K562 (cell line): Measurements from ENCODE around the gene PTRH1. TPM values are rescaled to one million over a fixed set of nuclear protein-coding genes. Genes with fewer than 3 reads are reported as not detected.

Source experiments
- ATAC-seq: fragments of 200-7000 bp; cut with Tn5 transposase; 3 replicates; pipeline ENCODE4 v1.9.1; 2020; ENCODE audit warnings: moderate library complexity
- BruUV-seq: library from RNA; stranded (reverse); fragments of 400-500 nt; replicated peaks from 2 replicates; lab custom pipeline; 2021; lab: Mats Ljungman, UMichigan
- CTCF ChIA-PET: fragments of 300-600 bp; formaldehyde crosslinking; extraction: SDS; loops from one replicate; lab custom pipeline; 2021; ENCODE audit warnings: low intra/inter-chr PET ratio; lab: Yijun Ruan, JAX
- POLR2A ChIA-PET: fragments of 300-600, 350-650 bp; sonication (Branson Sonifier 250); formaldehyde crosslinking; extraction: SDS; loops from one replicate; lab custom pipeline; 2021; ENCODE audit warnings: antibody characterized with exemption, inconsistent platforms; lab: Yijun Ruan, JAX
- DNase-seq, 4 experiments: peaks; one replicate each; pipeline versions ENCODE4 v3.0.0 to v3.0.0-alpha.2; 2011 to 2018; ENCODE audit warnings: low spot score in 3 of 4, mixed read lengths in 3 of 4; ENCODE audit errors: extremely low read depth in 1 of 4
- FAIRE-seq: peaks from 2 replicates; lab custom pipeline; 2011; peaks lifted over from hg19 to GRCh38; lab: Jason Lieb, UNC
- H2AFZ ChIP-seq: 2 replicates; pipeline ENCODE4 v1.6.0; 2011; ENCODE audit warnings: low read depth, low read length, control low read depth, inconsistent platforms
- H3K27ac ChIP-seq: fragments of 200-600 bp; 3 replicates; pipeline ENCODE4 v1.8.0; 2011; ENCODE audit warnings: low read depth, mild to moderate bottlenecking, control low read depth, inconsistent platforms, low read length, moderate library complexity, mixed read lengths; ENCODE audit errors: extremely low read depth
- H3K27me3 ChIP-seq, 2 experiments: fragments of 300-600 bp in 1 of 2; 2 replicates in 1 of 2; 3 replicates in 1 of 2; pipeline versions ENCODE4 v1.6.0 to v1.8.0; 2011; ENCODE audit warnings: inconsistent platforms in 2 of 2, low read length in 2 of 2, mild to moderate bottlenecking in 1 of 2, mixed read lengths in 1 of 2, moderate library complexity in 1 of 2; ENCODE audit not compliant: control insufficient read depth in 2 of 2, insufficient read depth in 2 of 2
- H3K36me3 ChIP-seq: fragments of 300-600 bp; 3 replicates; pipeline ENCODE4 v1.8.0; 2011; ENCODE audit warnings: mild to moderate bottlenecking, low read length, inconsistent platforms; ENCODE audit not compliant: control insufficient read depth, insufficient read depth
- H3K4me1 ChIP-seq, 2 experiments: fragments of 200-600 bp in 1 of 2; replicated peaks in 1 of 2; 2 replicates in 1 of 2; 3 replicates in 1 of 2; pipeline versions ENCODE4 v1.5.1 to v1.8.0; 2011; ENCODE audit warnings: inconsistent platforms in 2 of 2, low read length in 2 of 2, mild to moderate bottlenecking in 1 of 2, mixed read lengths in 1 of 2, moderate library complexity in 1 of 2; ENCODE audit not compliant: control insufficient read depth in 2 of 2, insufficient read depth in 2 of 2
- H3K4me2 ChIP-seq: 2 replicates; pipeline ENCODE4 v1.6.1; 2011; ENCODE audit warnings: low read length, control low read depth, inconsistent platforms, mixed read lengths; ENCODE audit not compliant: insufficient read depth
- H3K4me3 ChIP-seq: fragments of 200-600 bp; sonication (generic), shearing (Covaris generic); 2 replicates; pipeline ENCODE4 v1.5.1; 2016; ENCODE audit warnings: control low read depth, inconsistent platforms
- H3K79me2 ChIP-seq: fragments of 200-600 bp; 3 replicates; pipeline ENCODE4 v1.8.0; 2011; ENCODE audit warnings: low read length, inconsistent platforms; ENCODE audit not compliant: control insufficient read depth, insufficient read depth
- H3K9ac ChIP-seq, 2 experiments: 2 replicates each; pipeline versions ENCODE4 v1.6.0 to v1.6.1; 2011; ENCODE audit warnings: low read depth in 2 of 2, low read length in 2 of 2, control low read depth in 1 of 2, inconsistent platforms in 1 of 2, mild to moderate bottlenecking in 1 of 2, mixed read lengths in 1 of 2; ENCODE audit not compliant: insufficient read depth in 1 of 2
- H3K9me1 ChIP-seq: one replicate; pipeline ENCODE4 v1.6.0; 2011; ENCODE audit warnings: inconsistent platforms, mild to moderate bottlenecking, low read length, moderate library complexity; ENCODE audit not compliant: control insufficient read depth, insufficient read depth
- H3K9me3 ChIP-seq: replicated peaks from 2 replicates; pipeline ENCODE4 v1.5.1; 2011; ENCODE audit warnings: low read depth, low read length, inconsistent platforms; ENCODE audit not compliant: control insufficient read depth, insufficient read depth
- H4K20me1 ChIP-seq: replicated peaks from 2 replicates; pipeline ENCODE4 v1.6.1; 2011; ENCODE audit warnings: low read length, inconsistent platforms, mixed read lengths; ENCODE audit not compliant: control insufficient read depth, insufficient read depth
- BDP1 ChIP-seq: IDR thresholded peaks from 3 replicates; pipeline ENCODE4 v1.6.1; 2011; ENCODE audit not compliant: insufficient read length, insufficient read depth
- BRD4 ChIP-seq: fragments of 200-600 bp; sonication (generic); IDR thresholded peaks from 2 replicates; pipeline ENCODE4 v1.6.1; 2017; ENCODE audit warnings: inconsistent platforms
- CAMTA2 ChIP-seq: fragments of 250-450 bp; sonication (Bioruptor Pico); conservative IDR thresholded peaks from 2 replicates; pipeline ENCODE4 v1.5.1; 2022
- DIDO1 ChIP-seq: fragments of 450-650 bp; IDR thresholded peaks from 2 replicates; pipeline ENCODE4 v1.6.1; 2016; ENCODE audit warnings: low read depth, missing biosample characterization, missing genetic modification characterization
- FOXJ3 ChIP-seq: sonication (generic); formaldehyde crosslinking; IDR thresholded peaks from 2 replicates; pipeline ENCODE4 v1.4.0; 2020; ENCODE audit warnings: mild to moderate bottlenecking, missing genetic modification reagents
- FOXK2 ChIP-seq, 2 experiments: fragments of 450-650 bp; IDR thresholded peaks in 1 of 2; conservative IDR thresholded peaks in 1 of 2; 2 replicates each; pipeline ENCODE4 v1.6.1; 2016; ENCODE audit warnings: low read depth in 2 of 2, mild to moderate bottlenecking in 1 of 2
- MCM7 ChIP-seq, 2 experiments: fragments of 450-650 bp; IDR thresholded peaks; 2 replicates each; pipeline ENCODE4 v1.6.1; 2016 to 2018
- NFE2 ChIP-seq: IDR thresholded peaks from 2 replicates; pipeline ENCODE4 v1.6.1; 2014; ENCODE audit warnings: antibody characterized with exemption, low read depth
- NFIC ChIP-seq: fragments of 450-650 bp; IDR thresholded peaks from 2 replicates; pipeline ENCODE4 v1.6.1; 2017; ENCODE audit warnings: mild to moderate bottlenecking, inconsistent platforms
- PTTG1 ChIP-seq: fragments of 450-650 bp; IDR thresholded peaks from 2 replicates; pipeline ENCODE4 v1.6.1; 2016; ENCODE audit warnings: low read depth, mild to moderate bottlenecking, missing genetic modification characterization, missing compliant biosample characterization
- RBFOX2 ChIP-seq: fragments of 200-400 bp; formaldehyde crosslinking; IDR thresholded peaks from 2 replicates; pipeline ENCODE4 v1.6.1; 2017; ENCODE audit warnings: low read depth, mild to moderate bottlenecking, low read length, moderate library complexity
- RBM22 ChIP-seq: fragments of 200-400 bp; formaldehyde crosslinking; IDR thresholded peaks from 2 replicates; pipeline ENCODE4 v1.6.1; 2018; ENCODE audit warnings: low read length, low read depth; ENCODE audit not compliant: poor library complexity, severe bottlenecking
- SMARCC2 ChIP-seq: fragments of 450-650 bp; IDR thresholded peaks from 2 replicates; pipeline ENCODE4 v1.6.1; 2017; ENCODE audit warnings: antibody characterized with exemption, moderate library complexity, mild to moderate bottlenecking, low read depth
- TBP ChIP-seq: optimal IDR thresholded peaks from 2 replicates; pipeline ENCODE3; 2011; ENCODE audit warnings: low read depth, low read length, improper control_type of control experiment
- ZNF316 ChIP-seq: fragments of 450-650 bp; IDR thresholded peaks from 2 replicates; pipeline ENCODE4 v1.6.1; 2016
- WGBS: fragments of 100-300 bp; shearing (Covaris generic); methylation state at CpG from one replicate; pipeline ENCODE4 v1.1.6; 2016; ENCODE audit warnings: low coverage, mixed read lengths; ENCODE audit not compliant: insufficient coverage; ENCODE audit errors: missing lambda C conversion rate; 5-methylcytosine and 5-hydroxymethylcytosine counted together
- in situ Hi-C: fragments of 300-500 bp; cut with MboI; formaldehyde crosslinking; loops from 4 replicates; pipeline ENCODE4 v1.15.0; 2018; ENCODE audit warnings: inconsistent platforms, mixed read lengths
- intact Hi-C: fragments of 100-400 bp; cut with micrococcal nuclease; formaldehyde crosslinking; loops from 2 replicates; pipeline ENCODE4 v1.14.2; 2022
- polyA plus RNA-seq, 8 experiments: library from polyadenylated mRNA; depleted of rRNA in 4 of 8; stranded (reverse) in 5 of 8; unstranded in 3 of 8; fragments of >200 nt; fragmentation: Nextera tagmentation in 2 of 8; fragmentation: Illumina TruSeq in 1 of 8; extraction: Ambion mirVana in 2 of 8; extraction: Trizol in 1 of 8; gene quantifications; 2 replicates each; pipeline versions ENCODE4 v1.2.1 to v1.2.3, GENCODE V29; 2011 to 2014; ENCODE audit warnings: inconsistent platforms in 1 of 8, missing spikeins in 1 of 8
- total RNA-seq, 7 experiments: library from RNA; depleted of rRNA in 6 of 7; stranded (reverse); fragments of >200 nt in 6 of 7; fragmentation: Illumina TruSeq in 2 of 7; extraction: Trizol in 2 of 7; gene quantifications; 2 replicates each; pipeline versions ENCODE4 v1.2.1 to v1.2.3, GENCODE V29; 2011 to 2021; ENCODE audit warnings: low replicate concordance in 1 of 7
- TF ChIP-seq, protein P1 (sequence below): fragments of 450-650 bp; IDR thresholded peaks from 2 replicates; pipeline ENCODE4 v1.6.1; 2016

The PTRH1 gene
- total and polyA plus RNA-seq, 9 of the 15 experiments (the other 6 are each of a cell fraction or from before 2014, with no cell fraction given): 0.63 to 43.1 (median 5.7) TPM

GRCh38 chr9:127711831-127712274 is 3.6 kb downstream of the PTRH1 start:
- ATAC-seq (no peak), DNase-seq (no peak), FAIRE-seq (no peak)
- in situ Hi-C loops: no loop called here
- POLR2A ChIA-PET: interaction anchor here (0.5 to 1.5 kb wide), 3 partner anchors 8 to 203 kb away, joined by 4 to 6 read pairs (median 6); no protein-coding TSS in a partner anchor
- TF ChIP-seq MCM7 (IDR thresholded peaks at IDR 0.05) (no peak), TBP (no peak), SMARCC2 (no peak), ZNF316 (no peak), BDP1 (no peak), PTTG1 (tag) (no peak), DIDO1 (tag) (no peak), FOXJ3 (CRISPR knock-in tag) (no peak), RBFOX2 (no peak), NFIC (no peak), RBM22 (no peak), FOXK2 (conservative IDR thresholded peaks at IDR 0.05 in 1 of 2, IDR thresholded peaks at IDR 0.05 in 1 of 2; ENCODE audit: low read depth in 2 of 2) (no peak), BRD4 (no peak), CAMTA2 (CRISPR knock-in tag) (no peak), NFE2 (no peak)
- TF ChIP-seq, protein P1, sequence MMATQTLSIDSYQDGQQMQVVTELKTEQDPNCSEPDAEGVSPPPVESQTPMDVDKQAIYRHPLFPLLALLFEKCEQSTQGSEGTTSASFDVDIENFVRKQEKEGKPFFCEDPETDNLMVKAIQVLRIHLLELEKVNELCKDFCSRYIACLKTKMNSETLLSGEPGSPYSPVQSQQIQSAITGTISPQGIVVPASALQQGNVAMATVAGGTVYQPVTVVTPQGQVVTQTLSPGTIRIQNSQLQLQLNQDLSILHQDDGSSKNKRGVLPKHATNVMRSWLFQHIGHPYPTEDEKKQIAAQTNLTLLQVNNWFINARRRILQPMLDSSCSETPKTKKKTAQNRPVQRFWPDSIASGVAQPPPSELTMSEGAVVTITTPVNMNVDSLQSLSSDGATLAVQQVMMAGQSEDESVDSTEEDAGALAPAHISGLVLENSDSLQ: no peak
- Histone ChIP-seq H3K27me3 (no peaks in the 10 kb centered on the region), H3K4me3 (no peak overlapping the region), H3K79me2 (0 out of 3 replicates have a peak, but pooled peaks cover 3% of the 10 kb centered on the region), H4K20me1 (peaks cover 3% of the 10 kb centered on the region; the same call in 1 of the 2 replicates), H3K4me2 (no peak overlapping the region), H3K27ac (no peak overlapping the region), H3K9me1 (peaks cover 4% of the 10 kb centered on the region), H3K4me1 (peaks cover 4 to 59% of the 10 kb centered on the region in 2 experiments; a peak in 4 of 5 replicates), H3K36me3 (no peaks in the 10 kb centered on the region), H3K9me3 (0 out of 2 replicates have a peak, but pooled peaks cover 4% of the 10 kb centered on the region), H3K9ac (peak overlapping the region in 1 of 2 experiments; percentile 78; a peak in 2 of 4 replicates), H2AFZ (no peak overlapping the region)
- no TSS peak for BruUV-seq
- 68% methylated on average over 9 of the region's 11 CpGs for WGBS
- intact Hi-C loops: no loop called here
- CTCF ChIA-PET: no interaction called here
